Right cardiac atrium (tissue), 5 donors: ENCODE data around the gene SLC5A1. TPM values are rescaled to one million over a fixed set of nuclear protein-coding genes. Genes with fewer than 3 reads are reported as not detected.

Experiments
- polyA plus RNA-seq: library from polyadenylated mRNA; stranded (reverse); fragments of 200-250 nt; gene quantifications from one replicate; pipeline ENCODE4 v1.2.3, GENCODE V29; 2013
- total RNA-seq, 4 donors: library from RNA; stranded (reverse); fragmentation: NEBNext Ultra II Directional; extraction: Animal tissue kit (Norgen Biotek cat#: 25700); gene quantifications; one replicate each; pipeline ENCODE4 v1.2.1, GENCODE V29; 2021
- donor health status: healthy with polysubstance abuse.
- donor health status: DM: no; HTN: yes; CAD: no.
- donor health status: DM: no; HTN: no; CAD: no.
- donor health status: DM: no; HTN: yes; CAD: no; lungs with severe emphysema.
- donor health status: DM: yes; HTN: yes; CAD: no.

SLC5A1 gene
- total and polyA plus RNA-seq, 5 donors = 49.5 to 98.2 (median 75.2) TPM

Other genes with a start within 250 kb of the SLC5A1 start
- gene YWHAH, start 98.7 kb upstream of the SLC5A1 start, total RNA-seq = 100 to 1,000 TPM in 1 of 4 donors, 10 to 100 TPM in 3; 69.6 to 103 (median 86.2) TPM
- gene YWHAH, start 98.7 kb upstream of the SLC5A1 start, polyA plus RNA-seq = 59.9 TPM
- not detected for gene C22orf42, start 116.0 kb downstream of the SLC5A1 start, total RNA-seq
- gene C22orf42, start 116.0 kb downstream of the SLC5A1 start, polyA plus RNA-seq = not detected
- gene RFPL2, start 161.8 kb downstream of the SLC5A1 start, total RNA-seq = not detected
- not detected for gene RFPL2, start 161.8 kb downstream of the SLC5A1 start, polyA plus RNA-seq
- 1 to 10 TPM in 1 of 4 donors, under 1 TPM in 2, not detected in 1; 0.31 to 1.0 (median 0.32) TPM for gene SLC5A4, start 212.1 kb downstream of the SLC5A1 start, total RNA-seq
- gene SLC5A4, start 212.1 kb downstream of the SLC5A1 start, polyA plus RNA-seq = 0.36 TPM